ENCODE data around the gene TXNRD2.

Gene TXNRD2

GRCh38 chr22:19854778-19855503, 86.7 kb downstream of the TXNRD2 start, which contains the start of the genes GNB1L and RTL10:
TSS of gene GNB1L (minus strand) at chr22:19854874. CDS start at chr22:19821355, 33,519 bp downstream.
TSS of gene RTL10 (minus strand) at chr22:19854874. CDS start at chr22:19852261, 2,613 bp downstream.
- DNase-seq, result peak; percentile 90

DNA sequence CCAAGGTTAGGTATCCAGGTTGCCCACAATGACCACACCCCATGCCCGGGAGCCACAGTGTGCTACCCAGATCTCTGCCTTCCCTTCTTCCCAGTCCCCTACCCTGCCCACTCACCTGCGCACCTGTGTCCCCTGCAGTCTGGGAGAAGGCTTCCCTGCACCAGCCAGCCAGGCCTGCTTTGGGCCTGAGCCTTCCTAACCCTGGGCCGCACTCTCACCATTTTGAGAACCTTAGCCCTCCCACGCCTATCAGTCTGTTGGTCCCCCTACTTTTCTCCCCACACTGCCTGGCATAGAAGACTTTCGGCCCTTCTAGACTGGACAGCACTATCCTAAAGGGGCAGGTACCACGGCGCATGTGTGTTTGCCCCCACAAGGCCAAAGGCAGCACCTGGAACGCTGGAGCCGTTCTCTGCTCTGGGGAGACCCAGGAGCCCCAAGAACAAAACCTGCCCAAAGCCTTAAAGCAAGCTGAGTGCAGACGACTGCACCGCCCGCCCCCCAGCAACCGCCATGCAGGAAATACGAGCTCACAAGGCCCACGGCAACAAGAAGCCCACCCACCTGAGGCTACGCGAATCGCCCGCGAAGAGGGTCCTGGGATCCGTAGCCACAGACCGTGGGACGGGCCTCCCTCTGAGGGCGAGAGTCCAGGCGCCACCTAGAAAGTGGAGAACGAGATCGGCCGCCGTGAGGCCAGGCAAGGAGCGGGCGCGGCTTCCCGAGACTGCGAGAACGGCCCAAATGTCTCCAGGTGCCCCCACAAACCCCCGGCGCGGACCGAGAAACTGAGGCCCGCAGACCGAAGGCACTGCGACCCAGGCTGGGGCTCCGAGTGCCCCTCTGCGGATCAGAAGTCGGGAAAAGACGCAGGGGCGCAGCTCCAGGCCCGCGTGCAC, 87.5 kb downstream of the TXNRD2 start:
- no peak for DNase-seq

DNA sequence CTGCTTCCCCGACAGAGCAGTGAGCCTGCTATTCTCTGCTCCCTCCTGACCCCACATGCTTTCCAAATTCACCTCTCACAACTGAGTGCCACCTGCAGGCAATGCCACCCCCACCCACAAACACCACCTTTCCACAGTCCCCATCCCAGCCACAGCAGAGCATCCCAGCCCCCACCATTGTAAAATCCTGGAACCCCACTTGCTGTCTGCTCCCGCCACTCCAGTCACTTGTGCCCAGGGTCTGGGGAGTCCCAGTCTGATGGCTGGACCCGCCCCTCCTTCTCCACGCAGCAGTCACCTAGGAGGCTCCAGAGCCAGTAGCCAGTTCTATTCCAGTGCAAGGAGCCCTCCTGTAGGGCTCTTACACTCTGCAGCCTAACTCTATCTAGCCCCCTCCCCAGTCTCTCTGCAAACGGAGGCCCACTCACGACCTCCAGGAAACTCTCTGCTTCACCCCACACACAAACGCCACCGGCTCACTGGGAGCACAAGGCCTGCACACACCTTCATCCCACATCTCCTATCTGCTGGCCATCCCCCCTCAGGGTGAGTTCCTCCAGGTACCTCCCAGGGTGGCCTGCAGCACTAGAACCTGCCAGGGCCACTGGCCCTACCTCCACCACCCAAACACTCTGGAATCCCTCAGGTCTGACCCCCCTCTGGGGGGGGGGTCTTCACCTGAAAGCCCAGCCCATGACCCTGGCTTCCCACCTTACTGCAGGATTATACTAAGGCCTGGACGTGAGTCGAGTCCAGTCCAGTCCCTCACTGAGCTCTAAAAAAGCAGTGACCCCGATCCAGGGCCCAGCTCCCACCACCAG, 88.3 kb downstream of the TXNRD2 start:
- no peak for DNase-seq

DNA sequence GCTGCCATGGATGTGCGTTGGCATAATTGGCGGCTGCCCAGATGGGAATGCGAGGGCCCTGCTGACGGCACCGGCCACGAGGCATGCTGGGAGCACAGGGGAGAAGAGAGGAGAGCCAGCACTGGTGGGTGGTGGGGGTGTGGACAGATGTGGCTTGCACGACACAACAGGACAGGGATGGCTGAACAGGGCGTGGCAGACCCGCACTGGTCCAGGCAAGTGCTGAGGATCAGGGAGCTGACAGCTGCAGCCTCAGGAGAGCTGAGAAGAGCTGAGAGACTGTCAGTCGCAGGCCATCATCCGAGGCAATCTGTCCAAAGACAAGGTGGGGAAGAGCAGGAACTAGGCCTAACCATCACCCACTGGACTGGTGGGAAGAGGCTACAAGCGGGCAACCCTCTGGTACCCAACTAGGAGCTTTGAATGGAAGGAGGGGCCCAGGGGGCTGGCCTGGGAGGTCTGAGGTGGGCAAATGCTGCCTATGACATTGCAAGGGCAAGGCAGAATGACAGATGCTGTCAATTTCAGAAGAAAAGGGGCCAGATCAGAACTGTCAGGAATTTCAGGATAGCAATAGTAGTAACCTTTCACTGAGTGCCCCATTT, 89.3 kb downstream of the TXNRD2 start:
- DNase-seq, result no peak

DNA sequence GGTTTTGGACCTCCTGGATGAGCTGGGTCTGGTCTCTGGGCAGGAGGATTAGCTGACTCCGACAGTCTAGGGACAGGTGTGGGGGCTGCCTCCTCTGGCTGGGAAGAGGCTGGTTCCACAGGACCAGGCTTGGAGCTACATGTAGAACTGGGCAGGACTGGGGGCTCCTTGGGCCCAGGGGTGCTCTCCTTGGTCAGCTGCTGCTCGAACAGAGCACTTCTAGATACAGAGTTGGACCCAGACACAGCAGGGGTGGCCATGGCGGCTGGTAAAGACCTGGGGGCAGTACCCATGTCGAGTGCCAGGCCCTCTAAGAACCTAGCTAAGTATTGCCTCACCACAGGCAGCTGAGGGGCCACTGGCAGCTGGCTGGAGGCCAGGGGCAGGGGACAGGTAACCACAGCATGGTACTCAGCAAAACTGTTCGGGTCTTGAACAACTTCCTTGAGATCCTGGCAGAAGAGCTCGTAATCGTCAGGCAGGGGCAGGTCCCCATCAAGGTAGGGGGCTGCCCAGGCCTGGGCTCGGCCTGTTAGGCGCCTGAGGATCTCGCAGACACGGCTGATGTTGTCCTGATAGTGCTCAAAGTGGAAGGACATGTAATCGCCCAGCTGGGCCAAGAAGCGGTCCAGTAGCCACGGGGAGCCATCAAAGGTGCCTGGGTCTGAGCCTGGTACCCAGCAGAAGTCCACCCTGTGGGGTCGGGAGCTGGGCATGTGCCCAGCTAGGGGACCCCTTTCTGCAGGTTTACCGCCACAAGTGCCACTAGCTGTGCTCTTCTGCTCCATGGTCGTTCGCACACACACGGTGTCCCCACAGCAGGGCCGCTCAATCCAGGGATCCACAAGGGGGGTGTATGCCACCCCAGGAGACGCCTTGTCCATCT, 90.1 kb downstream of the TXNRD2 start:
- DNase-seq, result no peak

- DNase-seq, result no peak
Observed at GRCh38 chr22:19850763-19851109, 90.9 kb downstream of the TXNRD2 start.

DNA sequence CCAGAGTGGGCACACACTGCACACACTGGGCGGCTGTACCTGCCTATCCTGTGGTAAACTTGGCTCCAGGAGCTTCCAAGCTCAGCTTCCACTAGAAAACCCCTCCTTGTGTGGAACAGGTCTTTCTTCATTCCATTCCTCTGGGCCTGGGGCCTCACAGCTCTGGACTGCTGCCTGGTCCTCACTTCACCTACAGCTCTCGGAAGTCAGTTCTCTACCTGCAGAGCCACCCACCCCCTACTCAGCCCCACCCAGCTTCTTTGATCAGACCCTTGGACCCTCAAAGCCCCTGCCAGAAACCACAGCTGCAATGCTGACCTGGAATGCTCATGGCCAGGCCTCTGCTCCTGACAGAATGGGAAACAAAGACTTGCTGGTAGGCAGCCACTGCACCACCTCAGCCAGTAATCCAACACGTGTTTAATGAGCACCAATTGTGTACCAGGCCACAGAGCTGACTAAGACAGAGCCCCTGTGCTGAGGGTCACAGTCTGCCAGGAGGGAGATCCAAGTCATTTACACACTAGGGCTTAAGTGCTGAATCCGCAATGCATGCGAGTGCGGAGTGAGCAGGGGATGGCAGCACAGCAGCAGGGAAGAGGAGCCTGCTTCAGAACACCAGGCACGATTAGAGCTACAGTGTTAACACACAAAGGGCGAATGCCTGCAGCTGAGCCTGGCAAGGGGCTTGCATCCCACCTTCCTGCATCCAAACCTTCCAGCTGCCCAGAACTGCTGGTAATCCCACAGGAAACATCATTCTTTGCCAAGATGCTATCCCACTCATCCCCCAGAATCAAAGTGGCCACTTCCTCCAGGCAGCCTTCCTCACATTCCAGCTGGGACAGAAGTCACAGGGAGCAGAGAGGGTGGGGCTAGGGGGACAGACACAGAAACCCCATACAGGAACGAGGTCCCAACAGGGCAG, 91.5 kb downstream of the TXNRD2 start:
- no peak for DNase-seq

- DNase-seq, result no peak
Observed at GRCh38 chr22:19848298-19849224, 93.1 kb downstream of the TXNRD2 start.

GRCh38 chr22:19847345-19847632, 94.3 kb downstream of the TXNRD2 start:
- no peak for DNase-seq

DNA sequence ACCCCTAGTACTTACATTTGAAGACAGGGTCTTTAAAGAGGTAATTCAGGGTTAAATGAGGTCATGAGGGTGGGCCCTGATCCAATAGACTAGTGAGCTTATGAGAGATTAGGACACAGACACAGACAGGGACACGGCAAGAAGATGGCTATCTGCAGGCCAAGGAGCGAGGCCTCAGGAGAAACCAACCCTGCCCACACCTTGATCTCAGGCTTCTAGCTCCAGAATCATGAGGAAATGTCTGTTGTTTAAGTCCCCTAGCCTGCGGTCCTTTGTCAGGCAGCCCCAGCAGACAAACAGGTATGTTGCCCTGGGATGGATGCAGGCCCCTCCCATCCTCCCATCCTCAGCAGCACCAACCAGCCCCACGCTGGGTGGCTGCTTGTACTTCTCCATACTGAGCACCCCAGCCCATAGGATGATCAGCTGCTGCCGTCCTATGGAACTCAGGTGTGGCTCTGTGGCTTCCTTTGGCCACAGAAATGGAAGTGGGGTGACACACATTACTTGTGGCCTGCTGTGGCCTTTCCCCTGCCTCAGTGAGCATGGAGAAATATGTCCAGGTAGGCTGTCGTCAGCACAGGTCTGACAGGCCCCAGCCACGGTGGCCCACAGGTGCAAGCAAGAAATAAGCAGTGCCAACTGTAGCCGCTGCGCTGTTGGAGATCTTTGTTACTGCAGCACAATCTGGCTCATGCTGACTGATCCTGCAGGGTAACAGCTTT, 94.8 kb downstream of the TXNRD2 start:
- DNase-seq, result no peak

- no peak for DNase-seq
Observed at GRCh38 chr22:19845054-19845722, 96.4 kb downstream of the TXNRD2 start.

DNA sequence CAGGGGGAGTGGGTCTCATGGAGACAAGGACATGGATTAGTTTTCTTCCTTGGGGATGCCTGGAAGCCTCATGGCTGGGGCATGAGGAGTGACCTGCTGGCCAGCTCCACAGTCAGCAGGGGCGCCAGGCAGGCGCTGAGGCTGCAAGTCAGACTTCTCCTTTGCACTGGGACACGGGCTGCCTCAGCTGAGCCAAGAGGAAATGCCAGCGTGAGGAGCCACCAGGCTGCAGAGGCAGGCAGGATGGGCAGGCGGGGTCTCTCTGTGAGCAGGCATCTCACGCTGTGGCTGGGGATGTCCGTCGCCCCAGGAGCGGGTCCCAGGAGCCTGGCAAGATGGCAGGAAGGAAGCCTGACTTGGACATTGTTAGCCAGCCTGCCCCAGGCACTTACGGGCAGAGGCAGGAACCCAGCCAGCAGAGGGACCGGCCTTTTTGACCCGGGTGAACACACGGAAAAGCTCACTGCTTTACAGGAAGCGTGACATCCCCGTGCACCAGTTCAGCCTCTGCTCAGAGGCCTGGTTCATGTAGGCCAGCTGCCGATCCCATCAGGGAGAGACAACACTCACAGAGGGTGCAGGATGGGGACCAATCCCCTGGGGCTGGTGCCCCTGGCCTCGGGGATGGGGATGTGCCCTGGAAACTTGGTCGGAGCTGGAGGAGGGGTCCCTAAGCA, 97.1 kb downstream of the TXNRD2 start:
- DNase-seq, result no peak

- no peak for DNase-seq
Observed at GRCh38 chr22:19843857-19844376, 97.7 kb downstream of the TXNRD2 start.

DNA sequence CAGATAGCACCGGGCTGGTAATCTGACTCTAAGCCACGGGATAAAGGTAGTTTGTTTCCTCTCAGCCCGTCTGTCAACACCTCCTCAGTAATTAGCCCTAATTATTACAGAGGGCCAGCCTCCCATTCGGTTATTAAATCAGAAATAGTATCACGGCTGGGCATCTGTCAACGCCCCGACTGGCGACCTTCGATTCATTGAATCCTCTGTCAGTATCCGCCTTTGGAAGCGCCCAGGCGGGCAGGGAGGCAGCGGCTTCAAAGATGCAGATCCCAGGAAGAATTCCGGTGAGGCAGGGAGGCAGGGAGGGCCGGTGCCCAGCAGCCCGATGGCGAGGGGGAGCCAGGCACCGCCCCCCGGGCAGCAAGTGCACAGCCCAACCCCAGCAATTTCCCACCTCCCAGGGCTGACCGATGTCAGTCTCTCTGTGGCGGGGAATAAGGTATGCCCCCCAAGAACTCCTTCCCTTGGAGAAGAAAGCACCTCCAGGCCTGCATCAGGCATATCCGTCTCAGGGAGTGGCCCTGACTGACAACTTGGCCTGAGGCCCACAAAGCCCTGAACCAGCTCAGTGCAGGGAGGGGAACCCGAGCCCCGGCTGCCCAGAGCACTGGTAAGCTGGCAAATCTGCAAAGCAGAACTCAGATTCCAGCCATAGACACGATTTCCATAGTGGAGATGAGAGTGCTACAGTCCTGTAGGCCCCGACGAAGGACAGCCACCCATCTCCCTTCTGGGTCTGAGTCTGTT, 98.3 kb downstream of the TXNRD2 start:
- DNase-seq, result no peak

- DNase-seq, result no peak
Observed at GRCh38 chr22:19842393-19843106, 99.1 kb downstream of the TXNRD2 start.
